Activated naive CD4-positive, alpha-beta T cell treated with anti-CD3 and anti-CD28 coated beads for 36 hours (primary cell): ENCODE data around the gene HACE1. TPM values are rescaled to one million over a fixed set of nuclear protein-coding genes. Genes with fewer than 3 reads are reported as not detected.
A peak's percentile ranks its signal among the peaks of the same experiment; 100 is the strongest.
"Not testable (repeated sequence)": the region's sequence is repeated elsewhere in the genome, so short reads cannot be mapped to it uniquely, and the experiment has no call there.

ENCODE experiments used
- CTCF ChIA-PET: fragments of 350-600 bp; sonication (Branson Sonifier 250); formaldehyde crosslinking; loops from one replicate; lab custom pipeline; 2021; ENCODE audit warnings: antibody characterized with exemption; lab: Charles Lee
- DNase-seq: peaks from one replicate; pipeline ENCODE4 v3.0.0-alpha.2; 2020
- H3K27ac Mint-ChIP-seq: one replicate; pipeline ENCODE4 v1.8.0; 2021; ENCODE audit warnings: mild to moderate bottlenecking, mixed read lengths
- H3K27me3 Mint-ChIP-seq: one replicate; pipeline ENCODE4 v1.8.0; 2021; ENCODE audit warnings: low read depth, mixed read lengths
- H3K36me3 Mint-ChIP-seq: one replicate; pipeline ENCODE4 v1.8.0; 2021; ENCODE audit warnings: low read depth, mixed read lengths
- H3K4me1 Mint-ChIP-seq: one replicate; pipeline ENCODE4 v1.8.0; 2021; ENCODE audit warnings: low read depth, mixed read lengths
- H3K4me3 Mint-ChIP-seq: one replicate; pipeline ENCODE4 v1.8.0; 2021; ENCODE audit warnings: mild to moderate bottlenecking, moderate library complexity, mixed read lengths
- H3K9me3 Mint-ChIP-seq: one replicate; pipeline ENCODE4 v1.8.0; 2021; ENCODE audit warnings: mixed read lengths
- intact Hi-C: fragments of 100-400 bp; cut with micrococcal nuclease; formaldehyde crosslinking; loops from one replicate; pipeline ENCODE4 v1.15.1; 2023
- total RNA-seq, 2 experiments: library from RNA; stranded (reverse); gene quantifications; one replicate each; pipeline ENCODE4 v1.2.3, GENCODE V29; 2021

HACE1 gene
- total RNA-seq: 10 to 100 TPM; 11.7 to 12.6 TPM

GRCh38 chr6:104859225-104860146, at the start of gene HACE1:
TSS of gene HACE1 (minus strand) at chr6:104859919. CDS start at chr6:104859642, 277 bp downstream.
- Mint-ChIP-seq H3K27me3 (peaks cover 4% of the 10 kb centered on the region), H3K9me3 (no peaks in the 10 kb centered on the region), H3K27ac (peak within 1 kb of the TSS; percentile 73), H3K4me1 (peaks cover 17% of the 10 kb centered on the region), H3K36me3 (no peaks in the 10 kb centered on the region), H3K4me3 (peak within 1 kb of the TSS; percentile 91)
- peak; percentile 91 for DNase-seq
- CTCF ChIA-PET: interaction anchor here (0.6 kb wide), 1 partner anchor 7 kb away, joined by 5 read pairs; no protein-coding TSS in a partner anchor
- intact Hi-C loops: loop anchor here (1.0 to 5.0 kb wide), 3 partner anchors 70 to 544 kb away; partner anchors contain the start of gene PREP

- H3K27ac Mint-ChIP-seq: no peak overlapping the region
- no peak for DNase-seq
- CTCF ChIA-PET: no interaction called here
- intact Hi-C loops: no loop called here
- peaks cover 17% of the 10 kb centered on the region for H3K27me3 Mint-ChIP-seq
- H3K4me1 Mint-ChIP-seq: no peaks in the 10 kb centered on the region
- H3K9me3 Mint-ChIP-seq: no peaks in the 10 kb centered on the region
- no peaks in the 10 kb centered on the region for H3K36me3 Mint-ChIP-seq
- no peak overlapping the region for H3K4me3 Mint-ChIP-seq
Measured at GRCh38 chr6:104908888-104909525, 49.3 kb upstream of the HACE1 start.

- Mint-ChIP-seq H3K27me3 (peaks cover 17% of the 10 kb centered on the region), H3K4me3 (no peak overlapping the region), H3K36me3 (no peaks in the 10 kb centered on the region), H3K27ac (no peak overlapping the region), H3K9me3 (no peaks in the 10 kb centered on the region), H3K4me1 (no peaks in the 10 kb centered on the region)
- CTCF ChIA-PET: no interaction called here
- intact Hi-C loops: no loop called here
- DNase-seq: no peak
Measured at GRCh38 chr6:104908031-104908887, 48.5 kb upstream of the HACE1 start.

GRCh38 chr6:104898893-104899292, 39.2 kb upstream of the HACE1 start:
- H3K36me3 Mint-ChIP-seq, DNase-seq, H3K27me3 Mint-ChIP-seq, H3K4me3 Mint-ChIP-seq, H3K9me3 Mint-ChIP-seq, H3K27ac Mint-ChIP-seq, intact Hi-C loops, H3K4me1 Mint-ChIP-seq: not testable (repeated sequence)
- CTCF ChIA-PET: interaction anchor here (0.9 kb wide), 1 partner anchor 171 kb away, joined by 3 read pairs; no protein-coding TSS in a partner anchor

- no peaks in the 10 kb centered on the region for H3K36me3 Mint-ChIP-seq
- intact Hi-C loops: loop anchor here (1.0 kb wide), 1 partner anchor 181 kb away; no protein-coding TSS in a partner anchor
- H3K9me3 Mint-ChIP-seq: no peaks in the 10 kb centered on the region
- peaks cover 13% of the 10 kb centered on the region for H3K27me3 Mint-ChIP-seq
- H3K4me3 Mint-ChIP-seq: no peak overlapping the region
- H3K4me1 Mint-ChIP-seq: no peaks in the 10 kb centered on the region
- CTCF ChIA-PET: interaction anchor here (1.1 kb wide), 1 partner anchor 19 kb away, joined by 5 read pairs; no protein-coding TSS in a partner anchor
- no peak for DNase-seq
- no peak overlapping the region for H3K27ac Mint-ChIP-seq
Measured at GRCh38 chr6:104896914-104897313, 37.2 kb upstream of the HACE1 start.

- Mint-ChIP-seq H3K4me3 (no peak overlapping the region), H3K9me3 (peaks cover 6% of the 10 kb centered on the region), H3K4me1 (no peaks in the 10 kb centered on the region), H3K27me3 (peaks cover 14% of the 10 kb centered on the region), H3K27ac (no peak overlapping the region), H3K36me3 (peaks cover 1% of the 10 kb centered on the region)
- no peak for DNase-seq
- CTCF ChIA-PET: no interaction called here
- intact Hi-C loops: no loop called here
Measured at GRCh38 chr6:104888066-104888465, 28.3 kb upstream of the HACE1 start.

GRCh38 chr6:104887350-104887749, 27.6 kb upstream of the HACE1 start:
- Mint-ChIP-seq H3K9me3 (peaks cover 6% of the 10 kb centered on the region), H3K27ac (no peak overlapping the region), H3K36me3 (peaks cover 1% of the 10 kb centered on the region), H3K4me3 (no peak overlapping the region), H3K4me1 (no peaks in the 10 kb centered on the region), H3K27me3 (peaks cover 10% of the 10 kb centered on the region)
- intact Hi-C loops: no loop called here
- CTCF ChIA-PET: no interaction called here
- peak; percentile 21 for DNase-seq

GRCh38 chr6:104885518-104886043, 25.9 kb upstream of the HACE1 start:
- no peak overlapping the region for H3K4me3 Mint-ChIP-seq
- H3K9me3 Mint-ChIP-seq: peaks cover 6% of the 10 kb centered on the region
- peaks cover 1% of the 10 kb centered on the region for H3K36me3 Mint-ChIP-seq
- H3K27ac Mint-ChIP-seq: no peak overlapping the region
- CTCF ChIA-PET: no interaction called here
- no peaks in the 10 kb centered on the region for H3K4me1 Mint-ChIP-seq
- peaks cover 7% of the 10 kb centered on the region for H3K27me3 Mint-ChIP-seq
- intact Hi-C loops: no loop called here
- DNase-seq: no peak

- H3K4me1 Mint-ChIP-seq: no peaks in the 10 kb centered on the region
- H3K4me3 Mint-ChIP-seq: no peak overlapping the region
- H3K36me3 Mint-ChIP-seq: peaks cover 1% of the 10 kb centered on the region
- no peak for DNase-seq
- peaks cover 6% of the 10 kb centered on the region for H3K9me3 Mint-ChIP-seq
- peaks cover 7% of the 10 kb centered on the region for H3K27me3 Mint-ChIP-seq
- intact Hi-C loops: no loop called here
- H3K27ac Mint-ChIP-seq: no peak overlapping the region
- CTCF ChIA-PET: no interaction called here
Measured at GRCh38 chr6:104884867-104885517, 25.3 kb upstream of the HACE1 start.

GRCh38 chr6:104881964-104882668, 22.4 kb upstream of the HACE1 start:
- intact Hi-C loops: no loop called here
- Mint-ChIP-seq H3K9me3 (no peaks in the 10 kb centered on the region), H3K4me1 (no peaks in the 10 kb centered on the region), H3K4me3 (no peak overlapping the region), H3K36me3 (no peaks in the 10 kb centered on the region), H3K27ac (no peak overlapping the region), H3K27me3 (peaks cover 2% of the 10 kb centered on the region)
- DNase-seq: no peak
- CTCF ChIA-PET: interaction anchor here (0.6 to 0.7 kb wide), 2 partner anchors 95 to 203 kb away, joined by 3 read pairs; no protein-coding TSS in a partner anchor

- no peak overlapping the region for H3K4me3 Mint-ChIP-seq
- no peaks in the 10 kb centered on the region for H3K9me3 Mint-ChIP-seq
- H3K27me3 Mint-ChIP-seq: peaks cover 10% of the 10 kb centered on the region
- H3K4me1 Mint-ChIP-seq: peaks cover 13% of the 10 kb centered on the region
- DNase-seq: no peak
- no peak overlapping the region for H3K27ac Mint-ChIP-seq
- CTCF ChIA-PET: interaction anchor here (1.2 kb wide), 1 partner anchor 73 kb away, joined by 3 read pairs; no protein-coding TSS in a partner anchor
- H3K36me3 Mint-ChIP-seq: no peaks in the 10 kb centered on the region
- intact Hi-C loops: no loop called here
Measured at GRCh38 chr6:104862456-104862855, 2.7 kb upstream of the HACE1 start.
